GM12878 (cell line): Measurements from ENCODE around the gene CDH4. TPM values are rescaled to one million over a fixed set of nuclear protein-coding genes. Genes with fewer than 3 reads are reported as not detected.

ENCODE experiments used
- ATAC-seq: fragments of 200-7000 bp; cut with Tn5 transposase; 3 replicates; pipeline ENCODE4 v1.9.1; 2020; ENCODE audit warnings: mild to moderate bottlenecking, moderate library complexity
- BruUV-seq: library from RNA; stranded (reverse); fragments of 400-500 nt; replicated peaks from 2 replicates; lab custom pipeline; 2021; lab: Mats Ljungman, UMichigan
- CTCF ChIA-PET: fragments of 300-600 bp; sonication (Branson Sonifier 250); formaldehyde crosslinking; extraction: SDS; loops from one replicate; lab custom pipeline; 2021; ENCODE audit warnings: inconsistent platforms; lab: Yijun Ruan, JAX
- POLR2A ChIA-PET: fragments of 350-600 bp; formaldehyde crosslinking; extraction: SDS; loops from one replicate; lab custom pipeline; 2021; ENCODE audit warnings: inconsistent platforms; lab: Charles Lee
- RAD21 ChIA-PET: fragments of 300-600 bp; sonication (Branson Sonifier 250); formaldehyde crosslinking; loops from one replicate; lab custom pipeline; 2023; ENCODE audit warnings: antibody characterized with exemption; ENCODE audit not compliant: unreplicated experiment; lab: Charles Lee
- SMC1A ChIA-PET: fragments of 300-600 bp; sonication (Branson Sonifier 250); formaldehyde crosslinking; loops from one replicate; lab custom pipeline; 2023; ENCODE audit not compliant: unreplicated experiment, uncharacterized antibody; lab: Charles Lee
- DNase-seq: peaks from one replicate; pipeline ENCODE4 v3.0.0-alpha.2; 2011; ENCODE audit warnings: low read depth, low spot score
- FAIRE-seq: peaks from 3 replicates; lab custom pipeline; 2011; peaks lifted over from hg19 to GRCh38; lab: Jason Lieb, UNC
- H2AFZ ChIP-seq: 2 replicates; pipeline ENCODE4 v1.6.0; 2011; ENCODE audit warnings: low read depth, low read length, control low read depth; ENCODE audit not compliant: control insufficient read depth
- H3K27ac ChIP-seq: 2 replicates; pipeline ENCODE4 v1.5.1; 2011; ENCODE audit warnings: control low read depth; ENCODE audit not compliant: control insufficient read depth, insufficient read depth
- H3K27me3 ChIP-seq, 2 experiments: replicated peaks in 1 of 2; 2 replicates each; pipeline versions ENCODE4 v1.6.0 to v1.6.1; 2011; ENCODE audit warnings: low read length in 1 of 2; ENCODE audit not compliant: control insufficient read depth in 2 of 2, insufficient read depth in 2 of 2
- H3K36me3 ChIP-seq, 2 experiments: 2 replicates each; pipeline ENCODE4 v1.5.1; 2011; ENCODE audit warnings: low read length in 1 of 2; ENCODE audit not compliant: control insufficient read depth in 2 of 2, insufficient read depth in 2 of 2
- H3K4me1 ChIP-seq: 2 replicates; pipeline ENCODE4 v1.6.1; 2011; ENCODE audit warnings: mild to moderate bottlenecking, low read length, moderate library complexity, mixed read lengths; ENCODE audit not compliant: control insufficient read depth, insufficient read depth
- H3K4me2 ChIP-seq: 2 replicates; pipeline ENCODE4 v1.6.0; 2011; ENCODE audit warnings: control low read depth; ENCODE audit not compliant: control insufficient read depth, insufficient read depth
- H3K4me3 ChIP-seq: fragments of 200-600 bp; sonication (generic); 2 replicates; pipeline ENCODE4 v1.5.1; 2016
- H3K79me2 ChIP-seq: 2 replicates; pipeline ENCODE4 v1.6.0; 2011; ENCODE audit warnings: low read length; ENCODE audit not compliant: control insufficient read depth, insufficient read depth
- H3K9ac ChIP-seq: 2 replicates; pipeline ENCODE4 v1.8.0; 2011; ENCODE audit warnings: low read length, control low read depth, mixed read lengths; ENCODE audit not compliant: control insufficient read depth, insufficient read depth
- H3K9me3 ChIP-seq: replicated peaks from 3 replicates; pipeline ENCODE4 v1.5.1; 2011; ENCODE audit warnings: mild to moderate bottlenecking, low read length; ENCODE audit not compliant: control insufficient read depth, insufficient read depth
- H4K20me1 ChIP-seq: 2 replicates; pipeline ENCODE4 v1.6.0; 2011; ENCODE audit not compliant: control insufficient read depth, insufficient read depth
- ASH2L ChIP-seq: fragments of 300-600, 200-600 bp; sonication (generic); IDR thresholded peaks from 2 replicates; pipeline ENCODE4 v1.6.1; 2017; ENCODE audit warnings: low read depth, mild to moderate bottlenecking, borderline replicate concordance
- ATF2 ChIP-seq: IDR thresholded peaks from 2 replicates; pipeline ENCODE4 v1.6.1; 2012; ENCODE audit warnings: low read length, inconsistent platforms
- BRCA1 ChIP-seq: IDR thresholded peaks from 2 replicates; pipeline ENCODE4 v1.6.1; 2011; ENCODE audit warnings: low read depth, low read length, improper control_type of control experiment
- CEBPB ChIP-seq, 2 experiments: fragments of 150-350 bp in 1 of 2; IDR thresholded peaks; 2 replicates each; pipeline ENCODE4 v1.6.1; 2012 to 2014; ENCODE audit warnings: low read depth in 2 of 2, low read length in 2 of 2, borderline replicate concordance in 1 of 2, inconsistent platforms in 1 of 2
- CHD2 ChIP-seq: IDR thresholded peaks from 2 replicates; pipeline ENCODE4 v1.6.1; 2011; ENCODE audit warnings: low read depth, low read length, improper control_type of control experiment, borderline replicate concordance
- CHD4 ChIP-seq: fragments of 200-600 bp; sonication (generic); IDR thresholded peaks from 2 replicates; pipeline ENCODE4 v1.6.1; 2016; ENCODE audit warnings: mild to moderate bottlenecking
- E4F1 ChIP-seq: fragments of 450-650 bp; IDR thresholded peaks from 2 replicates; pipeline ENCODE4 v1.6.1; 2018; ENCODE audit warnings: borderline replicate concordance, mild to moderate bottlenecking; ENCODE audit not compliant: partially characterized antibody
- IRF5 ChIP-seq: fragments of 450-650 bp; IDR thresholded peaks from 2 replicates; pipeline ENCODE4 v1.6.1; 2017; ENCODE audit warnings: borderline replicate concordance
- MTA3 ChIP-seq: IDR thresholded peaks from 2 replicates; pipeline ENCODE4 v1.6.1; 2012; ENCODE audit warnings: low read length, inconsistent platforms, borderline replicate concordance
- MXI1 ChIP-seq: fragments of 150-350 bp; IDR thresholded peaks from 2 replicates; pipeline ENCODE4 v1.6.1; 2011; ENCODE audit warnings: low read depth, mild to moderate bottlenecking, inconsistent platforms, low read length, improper control_type of control experiment
- POLR2A ChIP-seq: IDR thresholded peaks from 2 replicates; pipeline ENCODE4 v1.6.1; 2011; ENCODE audit warnings: low read depth, mild to moderate bottlenecking, low read length
- POLR2AphosphoS2 ChIP-seq: IDR thresholded peaks from 2 replicates; pipeline ENCODE4 v1.6.1; 2011; ENCODE audit warnings: low read depth, mild to moderate bottlenecking, low read length, improper control_type of control experiment, moderate library complexity
- PRDM15 ChIP-seq: fragments of 450-650 bp; formaldehyde crosslinking; IDR thresholded peaks from 2 replicates; pipeline ENCODE4 v1.4.0; 2020; ENCODE audit warnings: mild to moderate bottlenecking, moderate library complexity
- SUZ12 ChIP-seq: fragments of 200-600 bp; sonication (generic); IDR thresholded peaks from one replicate; pipeline ENCODE4 v1.6.1; 2018; ENCODE audit warnings: antibody characterized with exemption, mild to moderate bottlenecking; ENCODE audit not compliant: unreplicated experiment
- TCF3 ChIP-seq: IDR thresholded peaks from 2 replicates; pipeline ENCODE4 v1.6.1; 2012; ENCODE audit warnings: low read depth, mild to moderate bottlenecking, low read length, borderline replicate concordance; ENCODE audit not compliant: insufficient read depth
- WRNIP1 ChIP-seq: IDR thresholded peaks from 2 replicates; pipeline ENCODE4 v1.6.1; 2011; ENCODE audit warnings: low read depth, low read length, improper control_type of control experiment, borderline replicate concordance
- ZNF384 ChIP-seq: IDR thresholded peaks from 2 replicates; pipeline ENCODE4 v1.6.1; 2012; ENCODE audit warnings: low read depth, mild to moderate bottlenecking, low read length, improper control_type of control experiment, borderline replicate concordance
- WGBS: methylation state at CpG from one replicate; pipeline ENCODE4 v1.1.6; 2016; ENCODE audit warnings: low lambda C conversion rate; ENCODE audit not compliant: insufficient replicate concordance, insufficient coverage; ENCODE audit errors: missing lambda C conversion rate; 5-methylcytosine and 5-hydroxymethylcytosine counted together
- in situ Hi-C: fragments of 300-500 bp; cut with MboI; formaldehyde crosslinking; loops from 9 replicates; pipeline ENCODE4 v1.14.3; 2018; ENCODE audit warnings: mixed read lengths
- intact Hi-C: fragments of 100-400 bp; cut with micrococcal nuclease; formaldehyde crosslinking; loops from one replicate; pipeline ENCODE4 v1.14.2; 2022; ENCODE audit not compliant: unreplicated experiment
- polyA plus RNA-seq, 11 experiments: library from polyadenylated mRNA; depleted of rRNA in 4 of 11; unstranded in 6 of 11; stranded (reverse) in 5 of 11; fragments of >200 nt; fragmentation: Nextera tagmentation in 4 of 11; fragmentation: Illumina TruSeq in 1 of 11; extraction: Ambion mirVana in 4 of 11; extraction: Trizol in 1 of 11; gene quantifications; 1 replicate in 1 of 11; 2 replicates in 10 of 11; pipeline versions ENCODE4 v1.2.1 to v1.2.3, GENCODE V29; 2011 to 2016; ENCODE audit warnings: inconsistent platforms in 2 of 11, missing spikeins in 2 of 11, low read depth in 1 of 11
- total RNA-seq, 4 experiments: library from RNA; depleted of rRNA in 3 of 4; stranded (reverse); fragments of >200 nt in 3 of 4; fragmentation: Illumina TruSeq in 1 of 4; extraction: Trizol in 1 of 4; gene quantifications; 2 replicates each; pipeline versions ENCODE4 v1.2.1 to v1.2.3, GENCODE V29; 2013 to 2021

The CDH4 gene
- total and polyA plus RNA-seq, 10 of the 15 experiments (the other 5 are each of a cell fraction or from before 2014, with no cell fraction given), result not detected

- intact Hi-C loops, result no loop called here
- no peaks in the 10 kb centered on the region; the same call in 2 of the 3 replicates for H3K9me3 ChIP-seq
- no peak overlapping the region for H3K4me2 ChIP-seq
- CTCF ChIA-PET, result no interaction called here
- no peak overlapping the region for H3K4me3 ChIP-seq
- no peak for DNase-seq
- WGBS, result 33% methylated on average over 1 of the region's 1 CpG
- H3K27me3 ChIP-seq, result no peaks in the 10 kb centered on the region; a peak in 1 of 4 replicates
- POLR2A ChIA-PET, result no interaction called here
- no peak overlapping the region for H3K27ac ChIP-seq
- BruUV-seq, result no TSS peak
- no peaks in the 10 kb centered on the region for H3K4me1 ChIP-seq
- RAD21 ChIA-PET, result no interaction called here
- H4K20me1 ChIP-seq, result no peaks in the 10 kb centered on the region
- SMC1A ChIA-PET, result no interaction called here
- H3K36me3 ChIP-seq, result no peaks in the 10 kb centered on the region
- no peaks in the 10 kb centered on the region for H3K79me2 ChIP-seq
- in situ Hi-C loops, result no loop called here
- no peak for FAIRE-seq
- no peak overlapping the region for H2AFZ ChIP-seq
- no peak overlapping the region for H3K9ac ChIP-seq
- ATAC-seq, result no peak
- TF ChIP-seq TCF3 (no peak), CHD2 (no peak), CHD4 (no peak), POLR2A (no peak), BRCA1 (no peak), POLR2AphosphoS2 (no peak), ATF2 (no peak), SUZ12 (no peak), WRNIP1 (no peak), MTA3 (no peak), CEBPB (IDR thresholded peaks at IDR 0.05; ENCODE audit: borderline replicate concordance in 1 of 2, low read depth in 2 of 2, low read length in 2 of 2) (no peak), E4F1 (no peak), IRF5 (no peak), ZNF384 (no peak), PRDM15 (CRISPR knock-in tag) (no peak), ASH2L (no peak), MXI1 (no peak)
Observed at GRCh38 chr20:61633004-61633403, 380.9 kb downstream of the CDH4 start.
